GM18519 (cell line): Measurements from ENCODE around the gene PSMB3.

ENCODE experiments used
- ATAC-seq: cut with Tn5 transposase; IDR thresholded peaks from one replicate; pipeline ENCODE4 v1.9.1; 2021; ENCODE audit warnings: mild to moderate bottlenecking, moderate library complexity; ENCODE audit not compliant: unreplicated experiment, low FRiP score

Gene PSMB3

GRCh38 chr17:38732376-38733281 lies 19.9 kb upstream of the PSMB3 start:
- no peak for ATAC-seq

DNA sequence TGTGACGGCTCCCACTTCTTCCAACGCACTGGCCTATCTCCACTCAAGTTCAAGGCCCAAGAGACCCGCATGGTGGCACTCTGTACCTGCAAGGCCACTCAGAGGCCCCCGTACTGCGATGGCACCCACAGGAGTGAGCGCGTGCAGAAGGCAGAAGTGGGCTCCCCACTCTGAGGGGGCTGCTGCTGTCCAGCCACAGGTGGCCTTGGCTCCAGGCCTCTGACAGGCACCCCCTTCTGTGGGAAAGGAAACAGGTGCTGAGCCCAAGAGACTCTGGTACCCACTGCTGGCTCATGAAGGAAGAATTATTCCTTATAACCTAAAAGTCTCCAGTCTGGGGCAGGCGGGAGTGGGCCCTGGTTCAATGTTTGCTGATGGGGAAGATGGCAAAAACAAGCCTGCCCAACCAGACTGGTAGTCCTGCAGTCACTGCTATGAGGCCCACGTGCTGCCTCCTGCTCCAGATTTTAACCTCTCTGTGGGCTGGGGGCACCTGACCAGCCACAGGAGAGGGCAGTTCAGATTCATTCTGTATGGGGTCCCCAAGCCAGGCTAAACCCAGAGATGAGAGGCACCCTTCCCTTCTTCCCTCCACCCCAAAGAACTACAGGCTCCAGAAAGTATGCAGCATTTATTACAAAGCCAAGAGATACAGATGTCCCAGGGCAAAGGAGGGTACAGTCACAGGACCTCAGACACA lies 19.1 kb upstream of the PSMB3 start:
- no peak for ATAC-seq

- no peak for ATAC-seq
These were observed 18.3 kb upstream of the PSMB3 start for GRCh38 chr17:38733982-38734973.

DNA sequence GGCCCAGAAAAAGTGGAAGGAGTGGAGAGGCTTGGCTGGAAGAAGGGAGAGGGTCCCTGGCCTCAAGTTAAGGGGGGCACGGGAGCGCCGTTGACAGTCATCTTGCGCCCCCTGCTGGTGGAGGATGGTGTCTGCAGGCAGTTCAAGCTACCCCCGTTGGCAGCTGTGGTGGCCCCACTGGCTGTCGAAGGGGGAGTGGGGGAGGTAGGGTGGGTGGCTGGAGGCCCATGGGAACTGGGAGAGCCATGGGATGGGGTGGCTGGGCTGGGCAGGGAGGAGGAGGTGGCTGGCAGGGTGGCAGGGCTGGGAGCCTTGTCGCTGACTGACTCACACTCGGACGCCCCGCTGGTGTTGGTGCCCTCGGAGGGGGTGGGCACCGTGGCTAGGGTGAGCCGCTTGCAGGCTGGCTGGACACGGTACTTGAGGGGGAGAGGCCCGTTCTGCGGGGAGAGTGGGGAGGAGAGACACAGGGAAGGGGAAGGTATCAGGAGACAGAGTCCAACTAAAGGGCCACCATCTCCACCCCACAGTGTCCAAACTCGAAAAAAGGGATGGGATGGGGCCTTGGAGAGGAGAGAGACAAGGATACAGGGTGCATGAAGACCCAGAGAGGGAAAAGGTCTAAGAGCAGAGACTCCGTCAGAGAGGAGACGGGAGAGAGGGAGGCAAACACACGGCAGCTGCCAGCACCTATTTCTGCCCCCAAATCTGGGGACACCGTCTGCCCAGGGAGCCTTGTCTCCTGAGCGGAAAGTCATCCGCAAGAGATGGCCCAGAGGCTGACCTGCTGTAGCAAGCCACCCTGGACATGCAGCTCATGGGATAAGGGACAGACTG lies 17.2 kb upstream of the PSMB3 start:
- no peak for ATAC-seq

- ATAC-seq = no peak
These were observed 14.4 kb upstream of the PSMB3 start for GRCh38 chr17:38738007-38738662.

DNA sequence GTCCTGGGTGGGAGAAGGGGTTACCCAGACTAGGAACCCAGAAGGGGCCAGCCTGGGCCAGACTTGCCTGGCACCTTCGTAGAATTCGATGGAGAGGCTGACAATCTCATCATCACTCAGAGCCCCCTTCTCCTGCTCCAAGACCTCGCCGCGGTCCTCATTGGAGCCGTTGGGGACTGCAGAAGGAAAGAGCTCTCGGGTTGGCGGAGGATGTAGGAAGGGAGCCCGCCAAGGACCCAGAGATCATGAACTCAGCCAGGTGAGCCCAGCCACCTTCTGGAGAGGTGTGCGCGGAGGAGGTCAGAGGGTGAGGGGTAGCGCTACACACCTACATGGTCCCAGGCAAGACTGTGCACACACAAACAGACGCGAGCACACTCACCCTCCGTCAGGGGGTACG lies 13.9 kb upstream of the PSMB3 start:
- ATAC-seq = no peak

GRCh38 chr17:38739305-38739704 lies 13.2 kb upstream of the PSMB3 start:
- ATAC-seq = no peak

GRCh38 chr17:38740044-38740443 lies 12.5 kb upstream of the PSMB3 start:
- ATAC-seq = no peak

DNA sequence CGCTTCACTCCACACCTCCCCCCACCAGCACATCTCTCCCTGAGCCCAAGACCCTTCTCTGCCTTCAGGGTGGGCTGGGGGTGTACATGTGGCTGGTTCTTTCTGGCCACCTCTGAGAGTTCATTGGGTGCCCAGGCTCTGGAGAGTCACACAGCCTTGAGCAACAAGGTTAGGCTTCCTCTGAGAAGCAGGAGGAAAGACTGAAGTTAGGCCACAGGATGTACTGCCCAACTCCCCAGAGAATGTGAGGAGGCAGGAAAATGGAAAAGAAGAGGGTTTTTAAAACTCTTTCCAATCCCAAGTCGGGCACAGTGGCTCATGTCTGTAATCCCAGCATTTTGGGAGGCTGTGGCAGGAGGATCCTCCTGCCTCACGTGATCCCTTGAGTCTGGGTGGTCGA lies 11.7 kb upstream of the PSMB3 start:
- no peak for ATAC-seq

- no peak for ATAC-seq
These were observed 11.1 kb upstream of the PSMB3 start for GRCh38 chr17:38741461-38741860.

DNA sequence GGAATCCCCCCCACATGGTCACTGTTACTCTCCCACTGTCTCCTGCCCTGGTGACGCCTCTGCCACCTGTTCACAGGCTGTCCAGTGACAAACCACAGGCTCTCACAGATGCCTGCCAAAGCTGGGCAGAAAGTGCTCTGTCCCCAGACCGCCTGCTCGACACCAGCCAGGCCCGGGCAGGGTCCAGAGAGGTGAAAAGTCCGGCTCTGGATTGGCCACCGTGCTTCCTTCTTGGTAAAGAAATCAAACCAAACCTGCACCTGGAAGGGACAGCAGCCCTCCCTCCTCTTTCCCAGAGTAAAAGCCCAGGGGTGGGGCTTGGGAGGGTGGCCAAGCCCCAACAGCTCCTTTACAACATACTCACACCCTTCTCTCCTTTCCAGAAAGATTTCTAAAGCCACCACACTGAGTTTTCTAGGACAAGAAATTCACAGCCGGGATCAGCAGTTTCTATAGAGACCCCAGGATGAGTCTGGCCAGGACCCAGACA lies 10.6 kb upstream of the PSMB3 start:
- no peak for ATAC-seq

GRCh38 chr17:38742411-38743308 lies 9.9 kb upstream of the PSMB3 start:
- no peak for ATAC-seq

GRCh38 chr17:38743556-38744171 lies 8.9 kb upstream of the PSMB3 start:
- ATAC-seq = no peak

- ATAC-seq = no peak
These were observed 7.0 kb upstream of the PSMB3 start for GRCh38 chr17:38745545-38745944.

GRCh38 chr17:38746004-38746848 lies 6.3 kb upstream of the PSMB3 start:
- ATAC-seq = no peak

- ATAC-seq = no peak
These were observed 5.6 kb upstream of the PSMB3 start for GRCh38 chr17:38746849-38747462.
